SK-N-SH treated with all-trans-retinoic acid at 6 μM for 48 hours (cell line): ENCODE results near the gene ZPLD1.

Experiments
- ATAC-seq: fragments of 200-7000 bp; cut with Tn5 transposase; 3 replicates; pipeline ENCODE4 v1.9.1; 2020; ENCODE audit warnings: mild to moderate bottlenecking, moderate library complexity
- BACH2 ChIP-seq: fragments of 250-450 bp; sonication (Bioruptor Pico); IDR thresholded peaks from 2 replicates; pipeline ENCODE4 v1.9.0; 2021; ENCODE audit warnings: mild to moderate bottlenecking, borderline replicate concordance
- CSDC2 ChIP-seq: fragments of 250-450 bp; sonication (Bioruptor Pico); IDR thresholded peaks from 2 replicates; pipeline ENCODE4 v1.5.0; 2020; ENCODE audit warnings: mild to moderate bottlenecking, moderate library complexity
- GLIS3 ChIP-seq: fragments of 250-450 bp; sonication (Bioruptor Pico); IDR thresholded peaks from 2 replicates; pipeline ENCODE4 v1.5.0; 2020; ENCODE audit warnings: mild to moderate bottlenecking, moderate library complexity
- ISL1 ChIP-seq: fragments of 250-450 bp; sonication (Bioruptor Pico); IDR thresholded peaks from 2 replicates; pipeline ENCODE4 v2.1.2; 2022; ENCODE audit warnings: mild to moderate bottlenecking, moderate library complexity
- OSR1 ChIP-seq: fragments of 250-450 bp; sonication (Bioruptor Pico); IDR thresholded peaks from 2 replicates; pipeline ENCODE4 v1.8.0; 2022; ENCODE audit warnings: moderate library complexity, mild to moderate bottlenecking, inconsistent platforms
- PPARA ChIP-seq: fragments of 250-450 bp; sonication (Bioruptor Pico); IDR thresholded peaks from 2 replicates; pipeline ENCODE4 v1.5.0; 2020; ENCODE audit warnings: mild to moderate bottlenecking, borderline replicate concordance
- RARB ChIP-seq: fragments of 250-450 bp; sonication (Bioruptor Pico); IDR thresholded peaks from 2 replicates; pipeline ENCODE4 v1.8.0; 2021; ENCODE audit warnings: mild to moderate bottlenecking, moderate library complexity
- SNAI2 ChIP-seq: fragments of 250-450 bp; sonication (Bioruptor Pico); IDR thresholded peaks from 2 replicates; pipeline ENCODE4 v1.5.0; 2020; ENCODE audit warnings: mild to moderate bottlenecking, moderate library complexity
- TCF4 ChIP-seq: fragments of 250-450 bp; sonication (Bioruptor Pico); IDR thresholded peaks from 2 replicates; pipeline ENCODE4 v1.8.0; 2021; ENCODE audit warnings: mild to moderate bottlenecking, moderate library complexity, borderline replicate concordance
- TOX ChIP-seq: fragments of 250-450 bp; sonication (Bioruptor Pico); IDR thresholded peaks from 2 replicates; pipeline ENCODE4 v1.8.0; 2021; ENCODE audit warnings: mild to moderate bottlenecking, moderate library complexity, borderline replicate concordance
- ZC3H10 ChIP-seq: fragments of 250-450 bp; sonication (Bioruptor Pico); IDR thresholded peaks from 2 replicates; pipeline ENCODE4 v1.5.1; 2021; ENCODE audit warnings: mild to moderate bottlenecking, moderate library complexity
- ZFP3 ChIP-seq: fragments of 250-450 bp; sonication (Bioruptor Pico); IDR thresholded peaks from 2 replicates; pipeline ENCODE4 v1.5.0; 2020; ENCODE audit warnings: mild to moderate bottlenecking, moderate library complexity
- ZFP30 ChIP-seq: fragments of 450-650 bp; formaldehyde crosslinking; IDR thresholded peaks from 2 replicates; pipeline ENCODE4 v1.5.0; 2022; ENCODE audit warnings: mild to moderate bottlenecking, moderate library complexity
- ZNF565 ChIP-seq: fragments of 450-650 bp; formaldehyde crosslinking; conservative IDR thresholded peaks from 2 replicates; pipeline ENCODE4 v1.5.0; 2020; ENCODE audit warnings: low read depth, mild to moderate bottlenecking, moderate library complexity
- ZNF8 ChIP-seq: fragments of 450-650 bp; formaldehyde crosslinking; IDR thresholded peaks from 2 replicates; pipeline ENCODE4 v1.5.0; 2020; ENCODE audit warnings: mild to moderate bottlenecking, moderate library complexity
- TF ChIP-seq, protein P1 (sequence below): fragments of 250-450 bp; sonication (Bioruptor Pico); IDR thresholded peaks from 2 replicates; pipeline ENCODE4 v1.8.0; 2021; ENCODE audit warnings: low read depth, mild to moderate bottlenecking, moderate library complexity, borderline replicate concordance
- TF ChIP-seq, protein P2 (sequence below): fragments of 250-450 bp; sonication (Bioruptor Pico); IDR thresholded peaks from 2 replicates; pipeline ENCODE4 v1.8.0; 2020; ENCODE audit warnings: mild to moderate bottlenecking, moderate library complexity, borderline replicate concordance
- TF ChIP-seq, protein P3 (sequence below): fragments of 250-450 bp; sonication (Bioruptor Pico); IDR thresholded peaks from 2 replicates; pipeline ENCODE4 v1.5.1; 2021; ENCODE audit warnings: mild to moderate bottlenecking, moderate library complexity
- TF ChIP-seq, protein P4 (sequence below): fragments of 250-450 bp; sonication (Bioruptor Pico); IDR thresholded peaks from 2 replicates; pipeline ENCODE4 v1.5.1; 2020; ENCODE audit warnings: low read depth, mild to moderate bottlenecking, moderate library complexity
- TF ChIP-seq, protein P5 (sequence below): fragments of 250-450 bp; sonication (Bioruptor Pico); IDR thresholded peaks from 2 replicates; pipeline ENCODE4 v1.5.0; 2020; ENCODE audit warnings: mild to moderate bottlenecking, moderate library complexity

ZPLD1 gene

DNA sequence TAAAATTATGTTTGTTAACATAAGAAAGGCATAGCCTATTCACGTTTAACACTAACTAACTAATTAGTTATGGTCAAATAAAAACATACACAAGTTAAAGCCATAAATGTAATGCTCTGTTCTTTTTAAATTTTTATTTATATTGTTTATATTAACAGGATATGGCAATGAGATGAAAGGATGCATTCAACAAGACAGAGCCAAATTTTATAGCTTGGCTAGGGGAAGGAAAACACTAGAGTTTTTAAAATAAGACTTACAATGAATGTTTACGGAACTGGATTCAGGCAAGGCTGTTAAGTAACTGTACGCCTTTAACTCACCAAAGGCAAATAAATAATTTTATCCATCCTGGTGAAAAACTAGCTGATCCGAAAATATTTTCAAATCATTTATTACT is 86.4 kb downstream of the ZPLD1 start:
- TF ChIP-seq SNAI2 (no peak), CSDC2 (no peak), ZC3H10 (CRISPR knock-in tag) (no peak), GLIS3 (CRISPR knock-in tag) (no peak), TOX (CRISPR knock-in tag) (no peak), BACH2 (no peak), ZNF8 (no peak), ZNF565 (CRISPR knock-in tag) (no peak), TCF4 (CRISPR knock-in tag) (no peak), ISL1 (CRISPR knock-in tag) (no peak), ZFP30 (CRISPR knock-in tag) (no peak), OSR1 (CRISPR knock-in tag) (no peak), ZFP3 (CRISPR knock-in tag) (no peak), RARB (CRISPR knock-in tag) (no peak), PPARA (CRISPR knock-in tag) (no peak)
- TF ChIP-seq, protein P1, sequence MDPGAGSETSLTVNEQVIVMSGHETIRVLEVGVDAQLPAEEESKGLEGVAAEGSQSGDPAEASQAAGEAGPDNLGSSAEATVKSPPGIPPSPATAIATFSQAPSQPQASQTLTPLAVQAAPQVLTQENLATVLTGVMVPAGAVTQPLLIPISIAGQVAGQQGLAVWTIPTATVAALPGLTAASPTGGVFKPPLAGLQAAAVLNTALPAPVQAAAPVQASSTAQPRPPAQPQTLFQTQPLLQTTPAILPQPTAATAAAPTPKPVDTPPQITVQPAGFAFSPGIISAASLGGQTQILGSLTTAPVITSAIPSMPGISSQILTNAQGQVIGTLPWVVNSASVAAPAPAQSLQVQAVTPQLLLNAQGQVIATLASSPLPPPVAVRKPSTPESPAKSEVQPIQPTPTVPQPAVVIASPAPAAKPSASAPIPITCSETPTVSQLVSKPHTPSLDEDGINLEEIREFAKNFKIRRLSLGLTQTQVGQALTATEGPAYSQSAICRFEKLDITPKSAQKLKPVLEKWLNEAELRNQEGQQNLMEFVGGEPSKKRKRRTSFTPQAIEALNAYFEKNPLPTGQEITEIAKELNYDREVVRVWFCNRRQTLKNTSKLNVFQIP (CRISPR knock-in tag), result no peak
- TF ChIP-seq, protein P2, sequence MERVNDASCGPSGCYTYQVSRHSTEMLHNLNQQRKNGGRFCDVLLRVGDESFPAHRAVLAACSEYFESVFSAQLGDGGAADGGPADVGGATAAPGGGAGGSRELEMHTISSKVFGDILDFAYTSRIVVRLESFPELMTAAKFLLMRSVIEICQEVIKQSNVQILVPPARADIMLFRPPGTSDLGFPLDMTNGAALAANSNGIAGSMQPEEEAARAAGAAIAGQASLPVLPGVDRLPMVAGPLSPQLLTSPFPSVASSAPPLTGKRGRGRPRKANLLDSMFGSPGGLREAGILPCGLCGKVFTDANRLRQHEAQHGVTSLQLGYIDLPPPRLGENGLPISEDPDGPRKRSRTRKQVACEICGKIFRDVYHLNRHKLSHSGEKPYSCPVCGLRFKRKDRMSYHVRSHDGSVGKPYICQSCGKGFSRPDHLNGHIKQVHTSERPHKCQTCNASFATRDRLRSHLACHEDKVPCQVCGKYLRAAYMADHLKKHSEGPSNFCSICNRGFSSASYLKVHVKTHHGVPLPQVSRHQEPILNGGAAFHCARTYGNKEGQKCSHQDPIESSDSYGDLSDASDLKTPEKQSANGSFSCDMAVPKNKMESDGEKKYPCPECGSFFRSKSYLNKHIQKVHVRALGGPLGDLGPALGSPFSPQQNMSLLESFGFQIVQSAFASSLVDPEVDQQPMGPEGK (CRISPR knock-in tag), result no peak
- TF ChIP-seq, protein P3, sequence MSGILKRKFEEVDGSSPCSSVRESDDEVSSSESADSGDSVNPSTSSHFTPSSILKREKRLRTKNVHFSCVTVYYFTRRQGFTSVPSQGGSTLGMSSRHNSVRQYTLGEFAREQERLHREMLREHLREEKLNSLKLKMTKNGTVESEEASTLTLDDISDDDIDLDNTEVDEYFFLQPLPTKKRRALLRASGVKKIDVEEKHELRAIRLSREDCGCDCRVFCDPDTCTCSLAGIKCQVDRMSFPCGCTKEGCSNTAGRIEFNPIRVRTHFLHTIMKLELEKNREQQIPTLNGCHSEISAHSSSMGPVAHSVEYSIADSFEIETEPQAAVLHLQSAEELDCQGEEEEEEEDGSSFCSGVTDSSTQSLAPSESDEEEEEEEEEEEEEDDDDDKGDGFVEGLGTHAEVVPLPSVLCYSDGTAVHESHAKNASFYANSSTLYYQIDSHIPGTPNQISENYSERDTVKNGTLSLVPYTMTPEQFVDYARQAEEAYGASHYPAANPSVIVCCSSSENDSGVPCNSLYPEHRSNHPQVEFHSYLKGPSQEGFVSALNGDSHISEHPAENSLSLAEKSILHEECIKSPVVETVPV (CRISPR knock-in tag), result no peak
- TF ChIP-seq, protein P4, sequence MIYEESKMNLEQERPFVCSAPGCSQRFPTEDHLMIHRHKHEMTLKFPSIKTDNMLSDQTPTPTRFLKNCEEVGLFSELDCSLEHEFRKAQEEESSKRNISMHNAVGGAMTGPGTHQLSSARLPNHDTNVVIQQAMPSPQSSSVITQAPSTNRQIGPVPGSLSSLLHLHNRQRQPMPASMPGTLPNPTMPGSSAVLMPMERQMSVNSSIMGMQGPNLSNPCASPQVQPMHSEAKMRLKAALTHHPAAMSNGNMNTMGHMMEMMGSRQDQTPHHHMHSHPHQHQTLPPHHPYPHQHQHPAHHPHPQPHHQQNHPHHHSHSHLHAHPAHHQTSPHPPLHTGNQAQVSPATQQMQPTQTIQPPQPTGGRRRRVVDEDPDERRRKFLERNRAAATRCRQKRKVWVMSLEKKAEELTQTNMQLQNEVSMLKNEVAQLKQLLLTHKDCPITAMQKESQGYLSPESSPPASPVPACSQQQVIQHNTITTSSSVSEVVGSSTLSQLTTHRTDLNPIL, result no peak
- TF ChIP-seq, protein P5, sequence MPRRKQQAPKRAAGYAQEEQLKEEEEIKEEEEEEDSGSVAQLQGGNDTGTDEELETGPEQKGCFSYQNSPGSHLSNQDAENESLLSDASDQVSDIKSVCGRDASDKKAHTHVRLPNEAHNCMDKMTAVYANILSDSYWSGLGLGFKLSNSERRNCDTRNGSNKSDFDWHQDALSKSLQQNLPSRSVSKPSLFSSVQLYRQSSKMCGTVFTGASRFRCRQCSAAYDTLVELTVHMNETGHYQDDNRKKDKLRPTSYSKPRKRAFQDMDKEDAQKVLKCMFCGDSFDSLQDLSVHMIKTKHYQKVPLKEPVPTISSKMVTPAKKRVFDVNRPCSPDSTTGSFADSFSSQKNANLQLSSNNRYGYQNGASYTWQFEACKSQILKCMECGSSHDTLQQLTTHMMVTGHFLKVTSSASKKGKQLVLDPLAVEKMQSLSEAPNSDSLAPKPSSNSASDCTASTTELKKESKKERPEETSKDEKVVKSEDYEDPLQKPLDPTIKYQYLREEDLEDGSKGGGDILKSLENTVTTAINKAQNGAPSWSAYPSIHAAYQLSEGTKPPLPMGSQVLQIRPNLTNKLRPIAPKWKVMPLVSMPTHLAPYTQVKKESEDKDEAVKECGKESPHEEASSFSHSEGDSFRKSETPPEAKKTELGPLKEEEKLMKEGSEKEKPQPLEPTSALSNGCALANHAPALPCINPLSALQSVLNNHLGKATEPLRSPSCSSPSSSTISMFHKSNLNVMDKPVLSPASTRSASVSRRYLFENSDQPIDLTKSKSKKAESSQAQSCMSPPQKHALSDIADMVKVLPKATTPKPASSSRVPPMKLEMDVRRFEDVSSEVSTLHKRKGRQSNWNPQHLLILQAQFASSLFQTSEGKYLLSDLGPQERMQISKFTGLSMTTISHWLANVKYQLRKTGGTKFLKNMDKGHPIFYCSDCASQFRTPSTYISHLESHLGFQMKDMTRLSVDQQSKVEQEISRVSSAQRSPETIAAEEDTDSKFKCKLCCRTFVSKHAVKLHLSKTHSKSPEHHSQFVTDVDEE (CRISPR knock-in tag), result no peak
- TF ChIP-seq, all 23 proteins: peak for 0
- ATAC-seq, result no peak

DNA sequence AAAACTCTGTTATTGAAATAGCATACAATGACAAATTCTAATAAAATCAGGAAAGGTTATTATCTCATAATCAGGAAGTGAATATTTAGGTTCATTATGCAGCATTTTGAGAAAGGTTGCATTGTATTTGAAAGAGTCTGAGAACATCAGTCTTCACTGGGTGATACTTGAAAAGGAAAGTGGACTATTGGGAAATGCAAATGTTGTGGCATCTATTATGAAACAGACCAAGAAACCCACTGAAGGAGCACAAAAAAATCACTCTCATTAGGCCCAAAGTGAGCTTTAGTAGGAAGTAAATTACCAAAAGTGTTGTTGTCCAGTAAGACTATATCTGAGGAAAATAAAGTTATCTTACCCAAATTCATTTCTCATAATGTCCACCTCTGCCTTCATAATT is 90.8 kb downstream of the ZPLD1 start:
- ATAC-seq, result no peak
- TF ChIP-seq ZFP3 (CRISPR knock-in tag), result no peak
- no peak for TF ChIP-seq SNAI2
- TF ChIP-seq CSDC2, result no peak
- TF ChIP-seq GLIS3 (CRISPR knock-in tag), result no peak
- TF ChIP-seq TOX (CRISPR knock-in tag), result no peak
- no peak for TF ChIP-seq ISL1 (CRISPR knock-in tag)
- TF ChIP-seq, protein P3 (CRISPR knock-in tag), result no peak
- TF ChIP-seq OSR1 (CRISPR knock-in tag), result no peak
- no peak for TF ChIP-seq ZFP30 (CRISPR knock-in tag)
- no peak for TF ChIP-seq ZNF8
- no peak for TF ChIP-seq ZC3H10 (CRISPR knock-in tag)
- TF ChIP-seq, protein P1 (CRISPR knock-in tag), result no peak
- no peak for TF ChIP-seq TCF4 (CRISPR knock-in tag)
- TF ChIP-seq, protein P4, result no peak
- no peak for TF ChIP-seq ZNF565 (CRISPR knock-in tag)
- TF ChIP-seq, protein P5 (CRISPR knock-in tag), result no peak
- no peak for TF ChIP-seq BACH2
